ENCODE measurements around the gene VNN1. TPM values are rescaled to one million over a fixed set of nuclear protein-coding genes. Genes with fewer than 3 reads are reported as not detected.
"Not testable (repeated sequence)": the region's sequence is repeated elsewhere in the genome, so short reads cannot be mapped to it uniquely, and the experiment has no call there.

Gene VNN1
- polyA plus RNA-seq, 1 donor, result 0.14 TPM

GRCh38 chr6:132725471-132725870 lies 11.6 kb upstream of the VNN1 start:
- no peak for DNase-seq

GRCh38 chr6:132719736-132720448 lies 6.0 kb upstream of the VNN1 start:
- no peak for DNase-seq

GRCh38 chr6:132715881-132716637 lies 2.2 kb upstream of the VNN1 start:
- DNase-seq, result no peak

GRCh38 chr6:132715204-132715603 lies 1.3 kb upstream of the VNN1 start:
- no peak for DNase-seq

- no peak for DNase-seq
Measured at GRCh38 chr6:132714160-132714559, 305 bp upstream of the VNN1 start.

- DNase-seq, result no peak
Measured at GRCh38 chr6:132712366-132712765, 1.5 kb downstream of the VNN1 start.

GRCh38 chr6:132708771-132709170 lies 5.1 kb downstream of the VNN1 start:
- DNase-seq, result no peak

GRCh38 chr6:132708002-132708401 lies 5.9 kb downstream of the VNN1 start:
- no peak for DNase-seq

- DNase-seq, result not testable (repeated sequence)
Measured at GRCh38 chr6:132706756-132707155, 7.1 kb downstream of the VNN1 start.

GRCh38 chr6:132703936-132704335 lies 9.9 kb downstream of the VNN1 start:
- no peak for DNase-seq

- no peak for DNase-seq
Measured at GRCh38 chr6:132698608-132699007, 15.2 kb downstream of the VNN1 start.

GRCh38 chr6:132695773-132696172 lies 18.1 kb downstream of the VNN1 start:
- no peak for DNase-seq

GRCh38 chr6:132693478-132693877 lies 20.4 kb downstream of the VNN1 start:
- DNase-seq, result no peak

GRCh38 chr6:132690678-132691077 lies 23.2 kb downstream of the VNN1 start:
- no peak for DNase-seq

- DNase-seq, result no peak
Measured at GRCh38 chr6:132687306-132687705, 26.5 kb downstream of the VNN1 start.

GRCh38 chr6:132686531-132686930 lies 27.3 kb downstream of the VNN1 start:
- no peak for DNase-seq

- DNase-seq, result peak; percentile 19
Measured at GRCh38 chr6:132685009-132685408, 28.8 kb downstream of the VNN1 start.

- no peak for DNase-seq
Measured at GRCh38 chr6:132684272-132684671, 29.6 kb downstream of the VNN1 start.

- DNase-seq, result no peak
Measured at GRCh38 chr6:132683543-132683942, 30.3 kb downstream of the VNN1 start.

- not testable (repeated sequence) for DNase-seq
Measured at GRCh38 chr6:132679094-132679493, 34.8 kb downstream of the VNN1 start.

- DNase-seq, result no peak
Measured at GRCh38 chr6:132675749-132676148, 38.1 kb downstream of the VNN1 start.

GRCh38 chr6:132675002-132675401 lies 38.9 kb downstream of the VNN1 start:
- no peak for DNase-seq

- no peak for DNase-seq
Measured at GRCh38 chr6:132673376-132674094, 40.3 kb downstream of the VNN1 start.
